Measurements from ENCODE around the gene E4F1. TPM values are rescaled to one million over a fixed set of nuclear protein-coding genes. Genes with fewer than 3 reads are reported as not detected.

Gene E4F1
- total and polyA plus RNA-seq, 9 of the 15 experiments (the other 6 are each of a cell fraction or from before 2014, with no cell fraction given) = 0.48 to 94.9 (median 20.4) TPM

- TF ChIP-seq POLR2H (tag; IDR thresholded peaks at IDR 0.05; ENCODE audit: low read depth) (peak; percentile 84), RBM34 (IDR thresholded peaks at IDR 0.05; ENCODE audit: borderline replicate concordance, insufficient read depth, low read length) (no peak), PHF8 (IDR thresholded peaks at IDR 0.05; ENCODE audit: borderline replicate concordance, low read length) (peak; percentile 92), SIX5 (IDR thresholded peaks at IDR 0.05; ENCODE audit: borderline replicate concordance in 1 of 2, insufficient read depth in 1 of 2, low read depth in 1 of 2, low read length in 2 of 2) (no peak), KDM4B (IDR thresholded peaks at IDR 0.05; ENCODE audit: borderline replicate concordance in 2 of 2, low read depth in 1 of 2) (no peak), CREBBP (IDR thresholded peaks at IDR 0.05; ENCODE audit: low read depth, low read length) (no peak), SRSF9 (IDR thresholded peaks at IDR 0.05; ENCODE audit: borderline replicate concordance, low read depth, low read length) (no peak), MGA (IDR thresholded peaks at IDR 0.05) (no peak), HMBOX1 (IDR thresholded peaks at IDR 0.05) (no peak), ZNF395 (CRISPR knock-in tag; IDR thresholded peaks at IDR 0.05) (no peak; the same call in 1 of the 2 replicates), POLR2AphosphoS5 (IDR thresholded peaks at IDR 0.05; ENCODE audit: control insufficient read depth, insufficient read depth, low read depth, low read length) (peak; percentile 75), HNRNPLL (IDR thresholded peaks at IDR 0.05; ENCODE audit: low read depth, low read length, poor library complexity, severe bottlenecking) (peak; percentile 68)
These were observed at the start of gene E4F1 (continued) for GRCh38 chr16:2223221-2223941.

Data from K562 (cell line).